Astrocyte (in vitro differentiated cells and primary cell): Measurements from ENCODE around the gene SLC9A5. TPM values are rescaled to one million over a fixed set of nuclear protein-coding genes. Genes with fewer than 3 reads are reported as not detected.
A peak's percentile ranks its signal among the peaks of the same experiment; 100 is the strongest.

Experiments used
- DNase-seq: peaks from one replicate; pipeline ENCODE4 v3.0.0-alpha.2; 2010; ENCODE audit warnings: low read depth
- FAIRE-seq: peaks from 2 replicates; lab custom pipeline; 2011; peaks lifted over from hg19 to GRCh38; lab: Jason Lieb, UNC
- H2AFZ ChIP-seq: 2 replicates; pipeline ENCODE4 v1.6.0; 2012; ENCODE audit warnings: low read depth, low read length, inconsistent platforms
- H3K27ac ChIP-seq: 2 replicates; pipeline ENCODE4 v1.5.1; 2011; ENCODE audit warnings: low read depth, low read length, inconsistent platforms
- H3K27me3 ChIP-seq: 2 replicates; pipeline ENCODE4 v1.6.0; 2011; ENCODE audit warnings: low read length, inconsistent platforms; ENCODE audit not compliant: insufficient read depth
- H3K36me3 ChIP-seq: 2 replicates; pipeline ENCODE4 v1.5.1; 2011; ENCODE audit warnings: low read length, inconsistent platforms; ENCODE audit not compliant: insufficient read depth
- H3K4me1 ChIP-seq: 2 replicates; pipeline ENCODE4 v1.5.1; 2011; ENCODE audit warnings: low read length, inconsistent platforms; ENCODE audit not compliant: insufficient read depth
- H3K4me2 ChIP-seq: 2 replicates; pipeline ENCODE4 v1.6.0; 2012; ENCODE audit warnings: low read length, inconsistent platforms
- H3K4me3 ChIP-seq: 2 replicates; pipeline ENCODE4 v1.5.1; 2011; ENCODE audit warnings: low read depth, mild to moderate bottlenecking, low read length, inconsistent platforms; ENCODE audit not compliant: insufficient read depth
- H3K79me2 ChIP-seq: 2 replicates; pipeline ENCODE4 v1.6.0; 2012; ENCODE audit warnings: mild to moderate bottlenecking, low read length, inconsistent platforms; ENCODE audit not compliant: insufficient read depth
- H3K9ac ChIP-seq: 2 replicates; pipeline ENCODE4 v1.6.0; 2012; ENCODE audit warnings: mild to moderate bottlenecking, low read length, inconsistent platforms
- H3K9me3 ChIP-seq: 2 replicates; pipeline ENCODE4 v1.5.1; 2012; ENCODE audit warnings: low read depth, mild to moderate bottlenecking, low read length, inconsistent platforms; ENCODE audit not compliant: insufficient read depth
- H4K20me1 ChIP-seq: 2 replicates; pipeline ENCODE4 v1.6.0; 2012; ENCODE audit warnings: low read length, inconsistent platforms; ENCODE audit not compliant: insufficient read depth
- H3K27ac Mint-ChIP-seq: one replicate; pipeline ENCODE4 v1.8.0; 2021; ENCODE audit warnings: mild to moderate bottlenecking, mixed read lengths; ENCODE audit not compliant: unreplicated experiment
- H3K27me3 Mint-ChIP-seq: one replicate; pipeline ENCODE4 v1.8.0; 2021; ENCODE audit warnings: low read depth, mixed read lengths; ENCODE audit not compliant: unreplicated experiment
- H3K36me3 Mint-ChIP-seq: one replicate; pipeline ENCODE4 v1.8.0; 2021; ENCODE audit warnings: low read depth, mixed read lengths; ENCODE audit not compliant: unreplicated experiment
- H3K4me1 Mint-ChIP-seq: one replicate; pipeline ENCODE4 v1.8.0; 2021; ENCODE audit warnings: low read depth, mixed read lengths; ENCODE audit not compliant: unreplicated experiment
- H3K4me3 Mint-ChIP-seq: one replicate; pipeline ENCODE4 v1.8.0; 2021; ENCODE audit warnings: mild to moderate bottlenecking, moderate library complexity, mixed read lengths; ENCODE audit not compliant: unreplicated experiment
- H3K9me3 Mint-ChIP-seq: one replicate; pipeline ENCODE4 v1.8.0; 2021; ENCODE audit warnings: mild to moderate bottlenecking, mixed read lengths; ENCODE audit not compliant: unreplicated experiment
- EZH2 ChIP-seq: IDR thresholded peaks from 2 replicates; pipeline ENCODE4 v1.6.1; 2012; ENCODE audit warnings: mild to moderate bottlenecking, low read length, inconsistent platforms; ENCODE audit not compliant: insufficient read depth
- total RNA-seq: library from RNA; stranded (reverse); gene quantifications from 2 replicates; pipeline ENCODE4 v1.2.1, GENCODE V29; 2021
- TF ChIP-seq, protein P1 (sequence below): IDR thresholded peaks from 2 replicates; pipeline ENCODE4 v1.5.1; 2011; ENCODE audit warnings: low read depth, mild to moderate bottlenecking, inconsistent platforms, low read length, moderate library complexity; ENCODE audit not compliant: insufficient read depth

SLC9A5 gene
- total RNA-seq, 1 donor from 2014 or later, result 2.5 TPM

DNA sequence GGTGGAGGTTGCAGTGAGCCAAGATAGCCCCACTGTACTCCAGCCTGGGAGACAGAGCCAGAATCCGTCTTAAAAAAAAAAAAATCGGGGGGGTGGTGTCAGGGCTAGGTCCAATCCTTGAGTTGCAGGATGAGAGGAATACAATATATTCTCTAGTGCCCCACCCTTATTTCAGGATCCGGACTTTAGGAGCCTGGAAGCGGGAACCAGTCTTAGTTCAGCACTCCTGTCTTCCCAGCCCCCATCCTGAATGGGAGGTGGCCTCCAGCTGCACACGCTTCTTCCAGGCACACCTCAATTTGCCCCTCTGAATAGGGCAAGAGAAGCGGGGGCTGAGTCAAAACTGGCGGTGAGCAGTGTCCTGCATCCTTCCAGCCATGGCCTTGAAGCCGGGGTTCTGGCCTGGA lies 3.1 kb upstream of the SLC9A5 start:
- Mint-ChIP-seq H3K9me3 (no peaks in the 10 kb centered on the region), H3K36me3 (no peaks in the 10 kb centered on the region), H3K27me3 (peaks cover 8% of the 10 kb centered on the region), H3K4me3 (peak overlapping the region; percentile 89), H3K4me1 (peaks cover 37% of the 10 kb centered on the region), H3K27ac (peak overlapping the region; percentile 96)
- H3K4me2 ChIP-seq, result peak overlapping the region; percentile 95
- peak overlapping the region; percentile 74 for H3K4me3 ChIP-seq
- H3K9me3 ChIP-seq, result no peaks in the 10 kb centered on the region
- H2AFZ ChIP-seq, result peak overlapping the region; percentile 40
- peaks cover 45% of the 10 kb centered on the region for H3K79me2 ChIP-seq
- no peak for DNase-seq
- no peaks in the 10 kb centered on the region for H3K36me3 ChIP-seq
- H4K20me1 ChIP-seq, result no peaks in the 10 kb centered on the region
- no peaks in the 10 kb centered on the region for H3K27me3 ChIP-seq
- peaks cover 67% of the 10 kb centered on the region for H3K4me1 ChIP-seq
- H3K27ac ChIP-seq, result peak overlapping the region; percentile 72
- no peak for TF ChIP-seq EZH2
- TF ChIP-seq, protein P1, sequence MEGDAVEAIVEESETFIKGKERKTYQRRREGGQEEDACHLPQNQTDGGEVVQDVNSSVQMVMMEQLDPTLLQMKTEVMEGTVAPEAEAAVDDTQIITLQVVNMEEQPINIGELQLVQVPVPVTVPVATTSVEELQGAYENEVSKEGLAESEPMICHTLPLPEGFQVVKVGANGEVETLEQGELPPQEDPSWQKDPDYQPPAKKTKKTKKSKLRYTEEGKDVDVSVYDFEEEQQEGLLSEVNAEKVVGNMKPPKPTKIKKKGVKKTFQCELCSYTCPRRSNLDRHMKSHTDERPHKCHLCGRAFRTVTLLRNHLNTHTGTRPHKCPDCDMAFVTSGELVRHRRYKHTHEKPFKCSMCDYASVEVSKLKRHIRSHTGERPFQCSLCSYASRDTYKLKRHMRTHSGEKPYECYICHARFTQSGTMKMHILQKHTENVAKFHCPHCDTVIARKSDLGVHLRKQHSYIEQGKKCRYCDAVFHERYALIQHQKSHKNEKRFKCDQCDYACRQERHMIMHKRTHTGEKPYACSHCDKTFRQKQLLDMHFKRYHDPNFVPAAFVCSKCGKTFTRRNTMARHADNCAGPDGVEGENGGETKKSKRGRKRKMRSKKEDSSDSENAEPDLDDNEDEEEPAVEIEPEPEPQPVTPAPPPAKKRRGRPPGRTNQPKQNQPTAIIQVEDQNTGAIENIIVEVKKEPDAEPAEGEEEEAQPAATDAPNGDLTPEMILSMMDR, result no peak
- peak overlapping the region; percentile 82 for H3K9ac ChIP-seq
- FAIRE-seq, result no peak

GRCh38 chr16:67246081-67246755 lies 2.6 kb upstream of the SLC9A5 start:
- peak; percentile 82 for DNase-seq
- TF ChIP-seq, protein P1, result peak; percentile 13
- no peak for TF ChIP-seq EZH2
- Mint-ChIP-seq H3K36me3 (no peaks in the 10 kb centered on the region), H3K27ac (peak overlapping the region; percentile 7), H3K4me3 (peak overlapping the region; percentile 89), H3K9me3 (no peaks in the 10 kb centered on the region), H3K4me1 (peaks cover 34% of the 10 kb centered on the region), H3K27me3 (peaks cover 9% of the 10 kb centered on the region)
- no peak for FAIRE-seq
- peak overlapping the region; percentile 95 for H3K4me2 ChIP-seq
- H3K4me3 ChIP-seq, result peak overlapping the region; percentile 74
- no peaks in the 10 kb centered on the region for H3K36me3 ChIP-seq
- H3K9me3 ChIP-seq, result no peaks in the 10 kb centered on the region
- no peaks in the 10 kb centered on the region for H4K20me1 ChIP-seq
- peak overlapping the region; percentile 72 for H3K27ac ChIP-seq
- H3K27me3 ChIP-seq, result no peaks in the 10 kb centered on the region
- H3K79me2 ChIP-seq, result peaks cover 44% of the 10 kb centered on the region
- peaks cover 62% of the 10 kb centered on the region for H3K4me1 ChIP-seq
- peak overlapping the region; percentile 82 for H3K9ac ChIP-seq
- H2AFZ ChIP-seq, result peak overlapping the region; percentile 40

DNA sequence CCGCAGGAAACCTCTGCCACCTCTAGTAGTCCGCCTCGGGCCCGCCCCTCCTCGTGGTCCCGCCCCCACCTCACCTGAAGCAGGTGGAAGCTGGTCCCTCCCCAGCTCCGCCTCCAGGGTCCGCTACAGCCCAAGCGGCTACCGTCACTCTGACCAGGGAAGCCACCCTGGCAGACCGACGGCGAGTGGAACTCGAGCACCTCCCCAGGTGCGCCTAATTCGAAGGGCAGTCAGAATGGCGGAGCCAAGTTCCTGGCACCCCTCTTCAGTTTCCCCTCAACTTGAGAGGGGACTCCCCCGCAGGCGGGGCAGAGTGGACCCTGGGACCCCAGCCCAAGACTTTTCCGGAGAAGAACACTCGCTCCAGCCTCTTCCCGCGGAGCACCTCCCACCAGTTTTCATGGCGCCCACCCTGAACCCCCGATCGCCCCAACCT lies 2.0 kb upstream of the SLC9A5 start:
- Mint-ChIP-seq H3K27ac (no peak overlapping the region), H3K9me3 (no peaks in the 10 kb centered on the region), H3K27me3 (peaks cover 12% of the 10 kb centered on the region), H3K36me3 (no peaks in the 10 kb centered on the region), H3K4me1 (peaks cover 30% of the 10 kb centered on the region), H3K4me3 (peak overlapping the region; percentile 89)
- H3K4me2 ChIP-seq, result peak overlapping the region; percentile 95
- H3K4me3 ChIP-seq, result peak overlapping the region; percentile 74
- peak overlapping the region; percentile 72 for H3K27ac ChIP-seq
- H3K4me1 ChIP-seq, result peaks cover 57% of the 10 kb centered on the region
- H4K20me1 ChIP-seq, result no peaks in the 10 kb centered on the region
- no peaks in the 10 kb centered on the region for H3K9me3 ChIP-seq
- DNase-seq (no peak), FAIRE-seq (no peak)
- peak overlapping the region; percentile 64 for H2AFZ ChIP-seq
- no peaks in the 10 kb centered on the region for H3K27me3 ChIP-seq
- no peak for TF ChIP-seq EZH2
- TF ChIP-seq, protein P1, result no peak
- H3K79me2 ChIP-seq, result peaks cover 41% of the 10 kb centered on the region
- peak overlapping the region; percentile 82 for H3K9ac ChIP-seq
- H3K36me3 ChIP-seq, result no peaks in the 10 kb centered on the region
